Lower leg skin (tissue), 4 donors: Measurements from ENCODE around the gene PRR33. TPM values are rescaled to one million over a fixed set of nuclear protein-coding genes. Genes with fewer than 3 reads are reported as not detected.

Experiments used
- DNase-seq, 2 donors: peaks; one replicate each; pipeline ENCODE4 v3.0.0-alpha.2; 2019; ENCODE audit warnings: low spot score in 2 of 2
- H3K4me3 ChIP-seq: fragments of 200-600 bp; sonication (generic); 2 replicates; pipeline ENCODE4 v1.5.1; 2017; ENCODE audit warnings: mild to moderate bottlenecking, low read depth; ENCODE audit not compliant: poor library complexity, severe bottlenecking
- CTCF ChIP-seq, 3 donors: fragments of 450-650 bp; IDR thresholded peaks; one replicate each; pipeline ENCODE4 v1.5.1; 2016; ENCODE audit warnings: antibody characterized with exemption in 3 of 3, mild to moderate bottlenecking in 3 of 3, moderate library complexity in 2 of 3
- POLR2A ChIP-seq, 2 donors: fragments of 450-650 bp; IDR thresholded peaks; one replicate each; pipeline ENCODE4 v1.6.1; 2016 to 2017; ENCODE audit warnings: antibody characterized with exemption in 2 of 2, mild to moderate bottlenecking in 1 of 2, moderate library complexity in 1 of 2
- WGBS, 2 donors: methylation state at CpG; one replicate each; pipeline ENCODE4 v1.1.5; 2018; 5-methylcytosine and 5-hydroxymethylcytosine counted together
- intact Hi-C: fragments of 100-400 bp; cut with DNase I; formaldehyde crosslinking; loops from one replicate; pipeline ENCODE4 v1.15.0; 2023; ENCODE audit warnings: low total_unique reads
- total RNA-seq, 4 donors: library from RNA; depleted of rRNA; stranded (reverse); fragments of >200 nt; gene quantifications; one replicate each; pipeline ENCODE4 v1.1.0, GENCODE V29; 2016

Gene PRR33
- total RNA-seq, 4 donors from 2014 or later: not detected

GRCh38 chr11:1858576-1858975 is 33.1 kb downstream of the PRR33 start:
- TF ChIP-seq POLR2A (IDR thresholded peaks at IDR 0.05) (no peak), CTCF (IDR thresholded peaks at IDR 0.05) (no peak)
- WGBS, 2 donors: 85 to 95% methylated on average over 7 of the region's 7 CpGs
- no peak for DNase-seq
- no peak overlapping the region for H3K4me3 ChIP-seq
- intact Hi-C loops: no loop called here

GRCh38 chr11:1858154-1858553 is 33.5 kb downstream of the PRR33 start:
- TF ChIP-seq CTCF (IDR thresholded peaks at IDR 0.05) (no peak), POLR2A (IDR thresholded peaks at IDR 0.05) (no peak)
- 86 to 95% methylated on average over 7 to 9 of the region's 9 CpGs for WGBS, 2 donors
- intact Hi-C loops: no loop called here
- no peak overlapping the region for H3K4me3 ChIP-seq
- no peak for DNase-seq

DNA sequence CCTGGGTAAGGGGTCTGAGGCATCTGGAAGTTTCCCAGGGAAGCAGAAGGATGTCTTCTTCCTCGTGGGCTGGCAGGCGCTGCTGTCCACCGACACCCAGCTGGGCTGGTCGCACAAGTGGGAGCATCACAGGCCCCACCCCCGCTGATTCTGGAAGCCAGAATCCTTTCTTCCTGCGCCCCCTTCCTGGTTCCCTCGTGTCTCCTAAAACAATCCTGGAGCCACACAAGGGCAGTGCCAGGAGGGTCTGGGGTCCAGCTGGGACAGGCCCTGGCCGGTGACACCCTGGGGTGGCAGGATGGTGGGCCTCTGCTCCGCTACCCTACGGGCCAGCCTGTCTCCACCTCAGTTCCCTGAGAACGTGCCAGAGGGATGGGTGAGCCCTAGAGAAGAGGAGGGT is 34.6 kb downstream of the PRR33 start:
- no peak for DNase-seq
- TF ChIP-seq CTCF (IDR thresholded peaks at IDR 0.05) (no peak), POLR2A (IDR thresholded peaks at IDR 0.05) (no peak)
- intact Hi-C loops: no loop called here
- H3K4me3 ChIP-seq: no peak overlapping the region
- WGBS, 2 donors: 82 to 84% methylated on average over 11 of the region's 11 CpGs

DNA sequence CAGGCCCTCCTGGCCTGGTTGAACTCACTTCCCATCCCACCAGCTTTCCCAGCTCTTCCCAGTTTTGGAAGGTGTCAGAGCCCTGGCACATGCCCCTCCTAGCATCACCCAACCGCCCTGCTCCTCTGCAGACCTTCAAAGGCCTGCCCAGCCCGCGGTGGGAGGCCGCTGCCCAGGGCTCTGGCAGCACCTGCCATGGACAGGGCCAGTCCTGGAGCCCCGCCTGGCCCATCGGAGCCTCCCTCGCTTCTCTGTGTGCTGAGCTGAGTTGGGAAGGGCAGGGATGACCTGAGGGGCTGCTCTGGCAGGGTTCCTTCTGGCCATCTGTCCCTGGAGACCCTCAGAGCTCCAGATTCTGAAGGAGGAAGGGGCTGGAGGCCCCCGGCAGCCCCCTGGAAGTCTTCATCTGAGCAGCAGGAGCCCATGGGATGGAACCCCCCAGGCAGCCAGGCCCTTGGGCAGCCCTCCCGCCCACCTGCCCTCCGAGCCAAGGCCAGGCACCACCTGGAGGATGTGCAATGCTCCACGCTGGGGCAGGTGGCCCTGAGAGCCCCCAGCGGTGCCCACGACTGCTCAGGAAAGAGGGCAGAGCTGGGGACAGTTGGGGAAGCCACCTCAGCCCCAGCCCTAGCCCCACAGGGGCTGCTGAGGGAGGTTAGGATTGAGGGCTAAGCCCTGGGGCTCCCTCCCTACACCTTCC is 35.2 kb downstream of the PRR33 start:
- 93 to 97% methylated on average over 5 to 13 of the region's 13 CpGs for WGBS, 2 donors
- TF ChIP-seq CTCF (IDR thresholded peaks at IDR 0.05): no peak
- no peak for TF ChIP-seq POLR2A (IDR thresholded peaks at IDR 0.05)
- no peak overlapping the region for H3K4me3 ChIP-seq
- DNase-seq: no peak
- intact Hi-C loops: no loop called here

- WGBS, 2 donors: 88 to 95% methylated on average over 6 to 10 of the region's 11 CpGs
- TF ChIP-seq CTCF (IDR thresholded peaks at IDR 0.05) (no peak), POLR2A (IDR thresholded peaks at IDR 0.05) (no peak)
- intact Hi-C loops: no loop called here
- H3K4me3 ChIP-seq: no peak overlapping the region
- no peak for DNase-seq
Measured at GRCh38 chr11:1855886-1856265, 35.8 kb downstream of the PRR33 start.
